GM11168 (cell line): Measurements from ENCODE around the gene APOB.

Experiments used
- in situ Hi-C: fragments of 300-500 bp; cut with MboI; formaldehyde crosslinking; loops from one replicate; pipeline ENCODE4 v1.12.0; 2022; ENCODE audit warnings: low sequenced_read_pairs; ENCODE audit not compliant: unreplicated experiment

The APOB gene

DNA sequence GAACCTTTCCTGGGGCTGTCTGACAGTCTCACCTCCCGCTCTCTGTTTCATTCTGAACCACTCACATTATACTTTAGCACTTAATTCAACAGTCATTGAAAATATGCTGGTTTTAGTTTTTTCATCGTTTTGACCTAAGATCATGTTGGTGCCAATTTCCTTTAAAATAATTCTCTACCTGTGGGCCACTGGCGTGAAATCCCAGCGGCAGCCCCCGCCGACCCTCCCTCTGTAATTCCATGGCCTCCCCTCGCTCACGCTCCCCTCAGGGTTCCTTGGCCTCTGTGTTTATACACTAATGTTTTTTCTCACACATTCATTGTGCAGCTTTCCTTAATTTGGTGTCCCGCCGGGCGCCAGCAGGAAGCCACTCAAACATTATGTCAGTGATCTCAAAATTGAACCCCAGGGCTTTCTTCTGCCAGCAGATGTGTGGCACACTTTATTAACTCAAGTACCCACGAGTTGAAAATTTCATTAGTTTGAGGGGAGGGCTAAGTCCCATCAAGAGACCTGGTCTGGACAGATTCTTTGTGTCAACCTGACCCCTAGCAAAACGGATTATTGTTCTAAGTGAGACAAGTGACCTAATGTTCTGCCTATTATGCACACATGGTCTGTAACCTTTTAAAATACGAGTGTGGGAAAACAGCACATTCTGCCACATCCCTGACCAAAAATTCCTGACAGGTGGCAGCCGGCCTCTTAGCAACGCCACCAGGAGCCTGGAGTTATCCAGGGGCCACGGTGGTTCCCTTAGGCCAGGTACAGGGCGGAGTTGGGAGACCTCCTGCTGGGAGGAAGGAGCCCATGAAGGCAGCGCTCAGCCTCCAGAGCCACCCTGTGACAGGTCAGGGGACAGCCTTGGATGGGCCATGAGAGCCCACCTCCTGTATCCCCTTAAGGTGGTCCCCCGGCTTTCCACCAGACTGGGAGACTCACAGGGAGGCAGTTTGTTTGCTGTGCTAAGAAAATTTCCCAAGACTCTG, 53.1 kb downstream of the APOB start:
- in situ Hi-C loops, result no loop called here

DNA sequence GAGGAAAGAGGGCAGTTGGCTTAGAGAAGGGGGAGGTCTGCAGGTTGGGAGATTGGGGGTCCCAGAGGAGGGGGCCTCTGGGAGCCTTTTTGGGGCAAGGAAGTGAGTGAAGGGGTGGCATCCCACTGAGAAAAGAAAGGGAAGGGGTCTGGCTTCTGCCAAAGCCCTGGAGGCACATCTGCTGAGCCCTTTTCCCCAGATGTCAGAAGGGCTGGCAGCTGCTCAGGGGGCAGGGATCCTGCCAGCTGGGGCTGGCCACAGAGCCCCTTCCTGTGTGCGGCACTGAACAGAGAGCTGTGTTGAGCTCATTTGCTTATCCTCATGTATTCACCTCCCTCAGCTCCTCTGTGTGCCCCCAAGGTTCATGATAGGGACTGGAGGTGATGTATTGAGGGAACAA, 54.5 kb downstream of the APOB start:
- in situ Hi-C loops, result no loop called here

DNA sequence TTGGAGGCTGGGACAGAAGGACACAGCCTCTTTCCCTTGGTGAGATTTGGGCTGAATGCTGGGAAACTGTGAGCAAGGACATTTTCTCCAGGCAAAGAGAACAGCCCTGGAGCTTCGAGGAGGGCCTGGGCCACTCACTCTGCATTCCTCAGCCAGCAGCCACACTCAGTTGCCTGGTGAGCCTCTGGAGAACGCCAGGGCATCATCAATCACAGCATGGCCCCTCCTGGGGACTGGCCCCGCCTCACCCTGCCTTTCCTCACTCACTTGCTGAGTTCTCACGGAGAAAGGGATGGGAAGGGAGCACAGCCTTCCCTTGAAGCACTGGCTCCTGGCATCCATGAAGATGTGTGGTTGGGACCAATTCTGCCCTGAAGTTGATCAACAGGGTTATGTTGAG, 55.0 kb downstream of the APOB start:
- in situ Hi-C loops, result no loop called here

DNA sequence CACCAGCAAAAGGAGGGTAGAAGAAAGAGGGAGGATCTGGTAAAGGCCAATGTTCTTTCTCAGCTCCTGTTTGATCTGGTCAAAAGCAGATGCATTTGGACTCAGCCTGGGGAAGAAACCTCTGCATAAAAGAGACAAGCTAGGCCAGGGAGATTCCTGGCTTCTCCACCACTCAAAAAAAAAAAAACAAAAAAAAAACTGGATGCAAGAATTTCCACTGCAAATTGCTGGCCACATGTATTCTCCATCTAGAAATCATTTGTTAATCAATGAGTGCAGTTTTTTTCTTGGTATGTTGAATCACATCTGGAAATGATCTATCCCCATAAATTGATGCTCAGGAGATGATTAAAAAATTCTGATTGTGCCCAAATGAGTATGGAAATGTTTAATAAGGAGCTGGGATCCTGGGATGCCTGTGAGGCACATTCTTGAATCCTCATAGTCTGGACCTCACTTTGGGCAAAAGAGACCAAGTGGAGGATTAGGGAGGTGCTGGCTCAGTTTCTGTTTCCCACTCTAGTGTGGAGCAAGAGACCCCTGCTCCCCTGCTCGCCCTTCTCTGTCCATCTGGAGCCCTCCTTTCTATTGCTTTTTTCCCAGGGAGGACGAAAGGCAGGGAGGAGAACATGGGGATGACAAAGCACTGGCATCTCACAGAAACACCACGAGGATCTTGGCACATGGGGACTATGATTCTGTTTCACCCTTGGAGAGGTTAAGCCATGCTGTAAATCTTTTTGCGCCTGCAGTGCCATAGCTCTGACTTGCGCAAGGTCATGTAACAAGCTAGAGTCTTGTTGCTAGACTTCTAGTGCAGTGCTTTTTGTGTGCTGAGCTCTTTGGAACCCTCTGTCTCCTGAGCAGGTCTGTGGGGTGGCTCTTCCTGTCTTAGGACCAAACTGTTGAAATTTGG, 57.6 kb downstream of the APOB start:
- in situ Hi-C loops, result no loop called here

DNA sequence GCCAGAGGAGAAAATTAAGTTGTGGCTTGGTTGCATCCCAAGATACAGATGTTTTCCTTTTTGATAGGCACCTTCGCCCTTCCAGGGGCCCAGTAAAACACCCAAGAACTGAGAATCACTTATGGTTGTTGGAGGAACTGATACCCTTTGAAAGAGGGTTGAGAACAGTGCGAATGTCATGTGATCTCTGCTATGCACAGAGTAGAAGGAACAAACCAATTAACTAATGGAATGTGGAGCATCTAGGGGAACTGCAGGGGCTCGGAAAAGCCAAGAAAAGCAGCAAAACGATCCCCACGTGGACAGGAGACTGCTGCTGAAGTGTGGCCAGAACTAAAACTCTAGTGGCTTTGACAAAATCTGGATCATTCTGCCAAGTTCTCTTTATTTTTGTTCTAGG, 58.8 kb downstream of the APOB start:
- in situ Hi-C loops, result no loop called here

DNA sequence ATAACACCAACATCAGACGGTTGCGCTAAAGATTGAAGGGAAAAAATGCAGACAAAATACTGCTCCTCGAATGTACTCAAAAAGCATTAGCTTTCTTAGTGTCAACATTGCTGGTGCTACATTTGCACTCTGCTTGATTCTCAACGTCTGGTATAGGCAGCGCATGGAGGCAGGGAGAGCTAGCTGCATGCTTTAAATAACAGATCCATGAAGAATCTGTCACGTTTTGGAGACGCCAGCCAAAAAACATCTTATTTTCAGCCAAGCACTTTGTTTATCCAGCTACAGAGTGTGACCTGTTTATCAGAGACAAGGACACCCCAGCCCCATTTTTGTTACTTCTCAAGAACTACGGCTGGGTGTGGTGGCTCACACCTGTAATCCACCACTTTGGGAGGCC, 59.5 kb downstream of the APOB start:
- in situ Hi-C loops, result no loop called here

DNA sequence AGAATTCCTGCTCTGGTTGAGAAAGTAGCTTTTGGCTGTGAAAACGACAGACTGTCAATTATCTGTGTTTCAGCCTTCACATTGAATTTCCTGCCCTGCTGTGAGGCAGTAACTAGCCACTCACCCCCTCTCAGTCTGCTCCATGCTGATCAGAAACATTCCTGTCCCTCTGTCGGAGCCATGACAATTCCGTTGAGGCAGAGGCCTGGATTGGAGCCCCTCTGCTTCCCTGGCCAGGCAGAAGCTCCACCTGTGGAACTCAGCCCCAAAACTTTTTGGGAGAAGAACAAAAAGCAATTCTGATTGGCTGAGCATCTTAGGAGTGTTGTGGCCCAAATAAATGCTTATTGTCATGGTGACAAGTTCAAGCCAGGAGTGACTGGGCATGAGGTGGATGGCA, 60.0 kb downstream of the APOB start:
- in situ Hi-C loops, result no loop called here

DNA sequence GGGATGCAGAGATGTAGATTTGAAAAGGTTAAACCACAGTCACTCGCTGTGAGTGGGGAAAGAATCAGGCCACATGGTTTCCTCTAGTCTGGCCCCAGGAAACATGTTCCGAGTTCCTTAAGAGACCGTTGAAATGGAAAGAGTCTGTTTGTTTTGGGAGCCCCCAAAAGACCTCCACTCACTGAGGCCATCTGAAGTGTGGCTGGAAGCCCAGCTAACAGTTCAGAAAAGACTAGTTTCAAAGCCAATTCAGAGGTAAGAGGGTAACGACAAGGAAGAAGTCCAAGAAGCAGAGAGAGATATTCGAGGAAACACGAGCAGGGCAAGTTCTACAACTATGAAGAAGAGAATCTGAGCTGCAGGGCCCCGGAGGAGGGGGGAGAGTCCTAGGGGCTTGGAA, 61.0 kb downstream of the APOB start:
- in situ Hi-C loops, result no loop called here

DNA sequence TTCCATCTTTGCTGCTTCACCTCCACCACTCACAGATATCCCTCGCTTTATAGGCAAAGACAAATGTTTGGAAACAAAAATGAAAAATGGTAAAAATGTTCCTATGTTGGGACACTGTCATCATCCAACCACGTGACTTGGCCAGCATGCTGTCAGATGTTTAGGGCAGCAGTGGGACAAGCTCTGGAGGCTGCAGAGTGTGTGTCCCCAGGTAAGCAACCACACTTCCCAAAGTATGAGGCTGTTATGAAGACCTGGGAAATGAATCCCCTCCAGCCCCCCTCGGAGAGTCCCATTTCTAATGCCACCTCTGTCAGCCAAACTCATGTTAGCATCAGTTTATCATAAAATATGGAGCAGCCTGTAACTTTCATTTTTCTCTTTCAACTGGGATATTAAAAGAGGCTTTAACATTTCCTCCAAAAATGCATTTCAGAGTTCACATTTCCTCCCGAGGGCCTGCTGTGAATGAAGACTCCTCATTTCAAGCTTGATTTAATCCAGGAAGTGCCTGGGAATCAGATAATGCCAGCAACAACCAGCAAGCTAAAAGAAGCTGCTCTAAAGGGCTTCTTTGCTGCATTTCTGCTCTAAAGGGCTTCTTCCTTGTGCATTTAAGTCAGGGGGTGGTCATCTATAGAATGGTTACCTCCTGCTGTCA, 66.2 kb downstream of the APOB start:
- in situ Hi-C loops, result loop anchor here (5.0 kb wide), 1 partner anchor 195 kb away; no protein-coding TSS in a partner anchor

DNA sequence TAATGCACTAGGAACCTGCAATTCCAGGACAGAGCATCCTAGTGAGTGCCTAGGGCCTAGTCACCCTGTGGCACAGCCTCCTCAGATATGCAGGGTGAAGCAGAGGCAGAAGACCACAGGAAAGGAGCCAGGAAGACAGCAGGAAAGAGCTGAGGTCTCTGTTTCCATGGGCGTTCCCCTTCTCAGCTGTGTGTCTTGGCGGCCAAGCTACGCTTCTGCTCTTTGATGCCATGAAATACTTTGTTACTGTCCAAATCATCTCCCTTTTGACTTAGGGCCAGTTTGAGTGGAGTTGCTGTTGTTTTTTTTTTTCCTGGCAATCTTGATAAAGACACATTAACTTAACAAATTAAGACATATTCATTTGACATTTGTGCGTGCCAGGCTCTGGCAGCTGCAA, 67.3 kb downstream of the APOB start:
- in situ Hi-C loops, result loop anchor here (5.0 kb wide), 1 partner anchor 194 kb away; no protein-coding TSS in a partner anchor

DNA sequence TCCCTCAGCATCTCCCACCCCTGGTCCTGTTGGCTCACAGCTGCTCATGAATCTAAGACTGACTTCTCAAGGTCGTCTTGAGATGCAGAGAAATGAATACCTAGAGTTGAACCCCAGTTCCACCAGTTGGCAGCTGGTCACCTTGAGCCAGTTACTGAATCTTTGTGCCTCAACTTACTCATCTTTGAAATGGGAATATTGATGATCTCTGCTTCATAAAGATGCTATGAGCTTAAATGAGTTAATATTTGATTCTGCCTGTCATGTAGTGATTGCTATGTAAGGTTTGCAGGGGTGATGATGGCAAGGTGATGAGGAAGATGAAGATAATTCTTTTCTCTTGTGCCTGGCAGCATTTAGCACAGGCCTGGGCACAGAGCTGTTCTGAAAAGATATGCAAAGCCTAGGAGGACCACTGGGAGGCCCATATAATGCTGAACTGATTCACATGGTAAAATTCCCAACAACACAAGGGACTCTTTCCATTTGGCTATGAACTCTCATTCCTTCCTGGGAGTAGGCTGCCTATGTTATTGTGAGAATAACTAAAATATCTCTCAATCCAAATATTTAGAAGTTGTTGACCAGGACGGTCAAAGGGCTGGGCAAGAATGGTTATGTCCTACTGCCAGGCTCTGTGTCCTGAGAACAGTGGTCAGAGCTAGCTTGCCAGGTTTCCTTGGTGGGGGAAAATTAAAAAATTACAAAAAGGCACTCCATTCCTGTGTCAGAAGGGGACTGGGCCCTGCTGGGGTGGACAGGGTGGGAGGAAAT, 70.9 kb downstream of the APOB start:
- in situ Hi-C loops, result no loop called here

DNA sequence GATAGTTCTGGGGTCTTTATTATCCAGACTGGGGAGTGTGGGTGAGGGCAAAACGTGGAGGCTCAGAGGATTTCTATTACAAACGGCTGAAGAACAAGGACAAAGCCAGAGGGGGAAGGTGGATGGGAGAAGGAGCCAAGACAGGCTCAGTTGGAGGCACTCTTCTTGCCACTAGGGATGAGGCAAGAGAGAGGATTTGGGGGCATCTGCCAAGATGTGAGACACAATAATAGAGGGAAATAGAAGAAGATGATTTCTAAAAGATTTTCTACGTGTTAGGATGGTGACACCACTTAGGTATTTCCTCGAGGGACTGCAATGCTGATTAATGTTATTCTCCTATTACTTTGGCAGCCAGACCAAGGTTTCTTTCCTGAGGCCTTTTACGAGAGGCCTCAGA, 71.8 kb downstream of the APOB start:
- in situ Hi-C loops, result no loop called here

DNA sequence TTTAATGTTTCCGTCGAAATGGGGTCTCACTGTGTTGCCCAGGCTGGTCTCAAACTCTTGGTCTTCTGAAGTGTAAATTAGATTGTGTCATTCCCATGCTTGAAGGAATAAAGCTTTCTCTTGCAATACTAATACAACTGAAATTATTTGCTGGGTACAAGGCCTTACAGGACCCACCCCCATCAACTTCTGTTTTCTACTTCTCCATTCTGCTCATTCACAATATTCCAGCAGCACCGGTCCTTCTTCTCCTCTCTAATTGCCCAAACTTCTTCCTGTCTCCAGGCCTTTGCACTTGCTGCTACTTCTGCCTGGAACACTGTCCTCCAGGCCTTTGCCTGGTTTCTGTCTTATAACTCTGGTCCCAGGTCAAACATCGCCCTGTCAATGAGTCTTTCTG, 73.8 kb downstream of the APOB start:
- in situ Hi-C loops, result no loop called here

DNA sequence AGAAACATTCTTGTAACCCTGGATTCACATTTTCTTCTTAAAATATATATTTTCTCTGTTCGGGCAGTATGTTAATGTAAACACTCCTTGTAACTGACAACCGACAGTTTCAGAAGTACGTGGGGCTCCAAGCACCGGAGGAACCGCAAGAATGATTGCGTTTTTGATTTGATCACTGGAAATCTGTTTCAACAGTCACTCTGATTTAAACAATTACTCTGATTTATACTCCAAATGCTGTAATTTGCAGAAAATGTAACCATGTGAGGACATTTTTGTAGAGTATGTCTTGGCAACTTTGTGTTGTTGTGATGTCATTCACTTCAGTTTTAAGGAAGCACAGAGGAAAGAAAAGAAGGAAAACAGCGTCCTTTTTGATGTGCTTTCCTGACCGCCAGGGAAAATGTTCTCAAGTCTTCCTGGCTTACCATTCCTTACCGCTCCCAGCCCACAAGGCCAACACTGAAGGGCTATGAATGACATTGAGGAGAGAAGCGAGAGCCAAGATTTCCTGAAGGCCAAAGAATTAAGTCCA, 77.7 kb downstream of the APOB start:
- in situ Hi-C loops, result loop anchor here (10.0 kb wide), 1 partner anchor 301 kb away; the partner anchor contains the start of gene GDF7

DNA sequence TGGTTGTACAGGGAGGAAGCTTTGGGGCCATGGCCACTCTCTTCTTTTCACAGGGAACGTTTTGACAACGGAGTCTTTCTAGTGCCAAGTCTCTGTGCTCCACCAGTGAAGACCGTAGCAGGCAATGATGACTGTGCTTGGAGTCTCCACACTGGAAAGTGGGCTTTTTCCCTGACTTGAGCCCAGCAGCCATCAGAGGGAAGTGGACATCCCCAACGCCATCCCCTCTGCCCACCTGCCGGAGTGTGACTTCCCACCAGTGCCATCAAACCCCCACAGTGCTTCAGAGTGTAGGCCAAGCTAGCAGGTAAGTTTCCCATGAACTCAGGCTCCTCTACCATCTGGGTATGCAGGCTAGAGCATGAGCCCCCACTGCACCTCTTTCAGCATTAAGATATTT, 78.7 kb downstream of the APOB start:
- in situ Hi-C loops, result loop anchor here (10.0 kb wide), 1 partner anchor 300 kb away; the partner anchor contains the start of gene GDF7

DNA sequence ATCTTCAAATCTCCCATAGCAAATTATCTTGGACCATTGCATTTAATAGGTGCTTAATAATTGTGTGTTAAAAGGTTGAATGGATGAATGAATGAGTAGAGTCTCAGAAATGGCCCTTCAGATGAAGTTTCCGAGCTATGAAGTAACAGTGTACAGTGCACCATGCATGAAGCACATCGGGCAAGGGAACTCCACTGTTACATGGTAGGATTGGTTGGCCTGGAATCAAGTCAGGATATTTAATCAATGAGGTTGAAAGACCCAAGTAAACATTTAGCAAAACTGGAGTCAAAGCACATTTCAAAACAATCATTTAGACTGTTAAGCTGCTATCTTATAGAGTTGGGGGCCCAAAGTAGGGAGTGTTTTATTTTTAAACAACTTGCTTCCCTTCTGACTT, 80.0 kb downstream of the APOB start:
- in situ Hi-C loops, result loop anchor here (10.0 kb wide), 1 partner anchor 299 kb away; the partner anchor contains the start of gene GDF7

DNA sequence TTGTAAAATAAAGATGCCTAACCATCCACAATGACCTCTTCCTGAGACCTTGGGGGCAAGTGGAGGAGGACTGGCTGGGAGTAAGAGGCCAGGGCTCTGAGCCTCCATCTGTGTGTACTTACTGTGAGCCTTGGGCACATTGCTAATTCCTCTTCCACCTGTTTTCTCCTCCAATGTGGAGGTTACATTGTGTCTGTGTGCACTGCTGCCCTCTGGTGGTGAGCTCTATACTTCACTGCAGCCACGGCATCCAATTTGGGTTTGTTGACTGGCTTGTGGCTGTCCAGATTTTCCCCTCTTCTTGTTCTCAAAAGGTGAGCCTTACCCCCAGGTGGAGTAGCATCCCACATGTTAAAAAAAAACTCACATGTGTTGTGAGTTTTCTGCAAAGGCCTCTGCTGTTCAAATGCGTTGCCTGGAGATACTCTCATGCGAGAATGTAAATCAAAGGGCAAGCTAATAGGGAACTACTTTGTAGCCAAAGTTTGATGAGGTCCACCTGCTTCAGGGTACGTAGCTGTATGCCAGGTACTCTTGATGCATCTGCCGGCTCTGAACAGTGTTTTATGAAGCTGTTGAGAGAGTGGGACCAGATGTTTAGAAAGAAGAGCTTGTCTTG, 80.8 kb downstream of the APOB start:
- in situ Hi-C loops, result loop anchor here (10.0 kb wide), 1 partner anchor 298 kb away; the partner anchor contains the start of gene GDF7

DNA sequence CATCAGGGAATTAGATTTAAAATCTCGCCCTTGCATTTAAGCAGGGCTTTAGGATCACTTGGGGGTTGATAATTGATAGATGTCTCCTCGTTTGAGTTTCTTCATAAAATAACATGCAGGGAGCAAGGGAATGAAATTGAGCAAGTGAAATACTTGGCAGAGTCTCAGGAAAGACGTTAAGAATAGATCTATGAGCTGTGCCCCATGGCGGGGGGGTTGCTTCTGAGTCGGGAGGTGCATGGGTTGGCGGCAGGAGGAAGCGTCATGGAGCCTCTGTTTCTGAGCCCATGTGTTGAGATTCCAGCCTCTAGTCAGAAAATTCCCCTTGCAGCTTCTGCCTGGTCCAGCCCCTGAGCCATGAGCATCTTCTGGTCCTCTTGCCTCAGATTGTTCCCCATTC, 82.0 kb downstream of the APOB start:
- in situ Hi-C loops, result loop anchor here (10.0 kb wide), 1 partner anchor 297 kb away; the partner anchor contains the start of gene GDF7

DNA sequence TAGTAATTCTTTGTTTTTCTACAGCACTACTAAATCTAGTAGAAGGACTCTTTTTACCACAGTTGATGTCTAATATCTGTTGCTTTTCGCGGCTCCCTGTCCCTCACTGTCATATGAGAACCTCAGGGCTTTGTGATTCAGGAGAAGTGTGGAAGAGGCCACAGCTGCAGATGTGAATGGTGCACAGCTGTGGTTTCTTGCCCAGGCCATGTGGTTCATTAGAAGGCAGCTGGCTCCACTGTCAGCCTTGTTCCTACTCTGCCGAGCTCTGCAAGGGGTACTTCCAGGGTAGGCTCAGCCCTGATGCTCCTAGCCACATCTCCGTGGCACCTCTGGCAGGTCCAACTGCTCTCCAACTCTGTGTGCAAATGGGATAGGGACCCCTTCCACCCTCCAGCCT, 83.9 kb downstream of the APOB start:
- in situ Hi-C loops, result loop anchor here (10.0 kb wide), 1 partner anchor 295 kb away; the partner anchor contains the start of gene GDF7
